GM18858 (cell line): Measurements from ENCODE around the gene ZC3H7A.

Experiments used
- ATAC-seq: cut with Tn5 transposase; IDR thresholded peaks from one replicate; pipeline ENCODE4 v1.9.1; 2021; ENCODE audit not compliant: unreplicated experiment

Gene ZC3H7A

DNA sequence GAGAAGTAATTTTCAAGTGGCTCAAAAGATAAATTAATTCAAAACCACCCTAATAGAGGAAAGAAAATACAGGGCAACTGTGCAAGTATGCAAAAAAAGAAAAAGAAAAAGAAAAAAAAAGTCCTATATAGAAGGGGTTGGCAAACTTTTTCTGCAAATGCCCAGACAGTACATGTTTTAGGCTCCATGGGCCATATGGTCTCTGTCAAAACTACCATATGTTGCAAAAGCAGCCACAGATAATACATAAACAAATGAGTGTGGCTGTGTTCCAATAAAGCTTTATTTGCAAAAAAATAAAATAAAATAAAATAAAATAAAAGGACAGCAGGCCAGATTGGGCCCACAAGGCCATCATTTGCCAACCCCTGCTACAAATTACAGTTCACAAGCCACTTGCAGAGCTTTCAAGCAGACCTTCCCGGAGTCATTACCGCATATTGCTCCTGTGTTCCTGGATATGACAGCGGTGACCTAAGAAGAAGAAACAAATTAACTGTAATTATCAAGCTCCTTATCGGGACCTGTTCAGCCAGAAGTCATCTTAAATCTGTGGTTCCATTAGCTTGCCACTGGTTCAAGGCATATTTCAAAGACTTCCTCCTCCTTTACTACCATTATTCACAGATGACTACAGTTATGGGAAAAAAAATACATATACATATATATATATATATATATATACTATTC lies 15.9 kb downstream of the ZC3H7A start:
- no peak for ATAC-seq

DNA sequence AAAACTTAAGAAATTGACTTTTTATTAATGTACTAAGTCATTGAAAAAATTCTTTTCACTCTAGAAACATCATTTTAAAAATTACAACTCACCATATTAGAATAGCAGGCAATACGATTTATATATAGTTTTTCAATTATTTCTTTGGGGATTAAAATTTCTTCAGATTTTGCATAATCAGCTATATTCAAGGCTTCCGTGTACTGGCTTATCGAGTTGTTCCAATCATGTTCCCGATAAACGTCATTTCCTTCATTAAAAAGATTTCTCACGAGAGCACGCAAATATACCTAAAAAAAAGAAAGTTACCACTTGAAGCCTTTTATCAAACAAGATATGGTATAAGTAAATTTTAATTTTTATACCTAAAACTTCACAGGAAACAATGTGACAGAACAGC lies 18.0 kb downstream of the ZC3H7A start:
- no peak for ATAC-seq

DNA sequence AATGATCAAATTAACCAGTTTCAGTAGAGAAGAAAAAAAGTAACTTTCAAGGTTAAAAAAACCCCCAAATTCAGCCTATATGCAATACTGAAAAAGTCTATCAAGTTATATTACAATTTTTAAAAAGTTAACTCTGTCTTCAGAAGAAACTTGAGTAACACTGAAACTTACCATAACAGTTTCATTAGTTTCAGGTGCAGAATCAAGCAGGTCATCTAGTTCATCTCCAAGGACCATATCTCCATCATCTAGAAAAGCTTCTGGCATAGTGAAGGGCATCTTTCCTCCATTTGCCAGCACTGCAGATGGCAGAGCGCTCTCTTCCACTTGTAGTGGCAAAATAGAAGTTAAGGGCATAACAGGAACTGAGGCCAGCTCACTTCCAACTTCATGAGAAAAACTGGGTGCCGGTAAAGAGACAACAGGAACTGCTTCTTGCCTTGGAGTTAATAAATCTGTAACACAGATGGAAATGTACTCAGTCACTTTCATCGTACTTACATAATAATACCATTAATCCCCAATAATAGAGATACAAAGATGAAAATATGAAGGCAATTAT lies 22.9 kb downstream of the ZC3H7A start:
- no peak for ATAC-seq

DNA sequence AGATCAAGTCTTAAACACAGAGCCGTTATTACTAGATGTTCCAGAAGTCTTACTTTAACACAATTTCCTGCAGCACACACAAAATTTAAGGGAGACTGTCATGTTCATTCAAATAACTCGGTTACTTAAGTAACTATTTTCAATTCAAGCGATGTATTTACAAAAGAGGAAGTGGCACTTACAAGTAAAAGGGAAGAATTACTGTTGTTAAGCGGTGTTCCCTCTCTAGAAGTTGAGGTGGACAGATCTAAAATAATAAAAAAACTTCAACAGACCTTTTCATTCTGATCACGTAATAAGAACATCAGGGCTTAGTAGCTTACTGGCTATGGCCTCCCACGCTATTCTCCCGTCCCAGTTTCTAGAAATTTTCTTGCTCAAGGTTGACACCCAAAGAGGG lies 28.2 kb downstream of the ZC3H7A start:
- no peak for ATAC-seq

DNA sequence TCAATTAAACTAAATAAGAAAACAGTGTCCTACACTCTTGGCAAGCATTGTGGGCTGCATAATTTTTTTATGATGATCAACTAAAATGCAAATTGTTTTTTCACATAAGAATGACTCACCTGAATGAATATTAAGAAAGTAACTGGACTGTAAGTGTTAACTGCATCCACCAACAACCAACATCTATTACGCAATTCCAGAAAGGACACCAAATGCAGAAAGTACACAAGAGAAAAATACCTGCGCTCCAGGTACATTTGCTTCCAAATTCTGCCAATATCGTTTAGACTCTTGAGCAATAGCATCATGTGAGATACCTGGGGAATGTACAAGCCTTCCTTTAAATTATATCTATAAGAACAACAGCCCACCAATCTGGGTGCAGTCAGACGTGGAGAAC lies 34.6 kb downstream of the ZC3H7A start:
- ATAC-seq: no peak

DNA sequence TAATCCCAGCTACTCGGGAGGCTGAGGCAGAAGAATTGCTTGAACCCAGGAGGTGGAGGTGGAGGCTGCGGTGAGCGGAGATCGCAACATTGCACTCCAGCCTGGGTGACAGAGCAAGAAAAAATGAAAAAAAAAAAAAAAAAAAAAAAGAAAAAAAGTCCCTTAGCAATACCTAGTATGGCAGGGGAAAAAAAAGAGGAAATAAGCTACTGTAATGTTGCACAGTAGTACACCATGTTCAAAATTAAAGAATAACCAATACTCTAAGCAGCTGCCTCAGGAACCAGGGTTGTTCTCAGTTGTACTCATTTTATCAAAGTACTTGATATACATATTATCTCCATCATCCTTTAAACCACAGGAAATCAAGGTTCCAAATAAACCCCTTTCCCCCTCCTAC lies 37.1 kb downstream of the ZC3H7A start:
- no peak for ATAC-seq

DNA sequence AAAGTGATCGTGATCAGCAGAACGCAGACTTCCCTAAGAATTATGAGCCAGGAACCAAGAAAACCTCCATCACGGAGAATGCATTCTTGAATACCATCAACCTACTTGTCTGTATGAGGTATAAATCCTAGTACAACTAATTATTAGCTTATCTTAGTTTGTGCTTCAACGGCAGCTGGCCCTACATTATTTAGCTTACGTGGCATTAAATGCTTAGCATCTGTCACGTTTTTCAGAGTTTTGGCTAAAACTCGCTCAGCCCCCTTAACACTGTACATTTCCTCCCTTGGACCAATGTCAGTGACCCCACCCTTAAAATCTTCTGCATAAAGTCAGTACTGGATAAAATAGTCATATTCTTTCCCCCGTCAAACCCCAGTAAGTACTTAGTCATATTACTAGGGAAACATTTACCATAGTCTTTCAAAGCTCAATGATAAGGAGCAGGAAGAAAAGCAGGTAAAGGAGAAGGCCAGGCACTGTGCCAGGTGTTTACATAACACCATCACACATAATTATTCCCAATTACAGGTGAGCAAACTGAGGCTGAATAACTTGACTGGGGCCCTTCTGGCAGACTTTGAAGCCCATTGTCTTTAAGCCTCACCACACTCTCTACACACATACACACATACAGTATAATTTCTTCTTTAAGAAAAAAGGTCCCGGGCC lies 37.8 kb downstream of the ZC3H7A start:
- ATAC-seq: no peak

DNA sequence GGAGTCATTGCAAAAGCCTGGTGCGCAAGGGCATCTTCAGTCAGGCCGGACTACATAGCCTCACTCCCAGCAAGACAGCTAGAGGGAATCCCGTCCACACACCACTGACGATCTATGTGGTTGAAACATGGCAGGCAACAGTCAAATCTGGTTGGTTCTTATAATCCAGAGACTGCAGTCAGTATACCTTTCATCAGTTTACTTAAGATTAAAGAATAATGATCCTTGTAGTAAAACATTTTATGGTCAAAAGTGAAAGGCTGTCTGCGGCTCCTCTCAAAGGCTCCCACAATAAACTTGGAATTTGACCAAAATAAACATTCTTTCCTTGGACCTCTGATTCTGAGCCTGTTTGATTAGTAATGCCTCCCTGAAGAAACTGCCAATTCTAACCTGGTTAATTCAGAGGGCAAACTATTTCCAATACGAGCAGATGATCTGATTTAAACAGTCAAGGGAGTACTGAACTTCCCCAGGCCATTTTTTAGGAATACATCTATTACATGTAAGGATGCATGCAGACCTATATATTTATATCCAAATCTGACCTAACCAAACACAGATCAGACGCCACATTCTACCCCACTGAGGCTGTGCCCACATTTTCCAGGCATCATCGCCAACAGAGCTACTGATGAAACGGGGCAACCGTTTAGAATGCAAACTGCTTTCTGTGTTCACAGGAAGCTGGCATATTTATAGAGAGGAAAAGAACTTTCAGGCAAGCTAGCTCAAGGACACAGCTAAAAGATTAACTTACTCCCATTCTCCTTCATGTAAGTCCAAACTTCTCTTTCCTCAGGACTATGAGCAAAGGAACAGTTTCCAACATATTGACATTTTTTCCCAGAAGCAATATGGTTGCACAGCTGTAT lies 39.1 kb downstream of the ZC3H7A start:
- no peak for ATAC-seq

DNA sequence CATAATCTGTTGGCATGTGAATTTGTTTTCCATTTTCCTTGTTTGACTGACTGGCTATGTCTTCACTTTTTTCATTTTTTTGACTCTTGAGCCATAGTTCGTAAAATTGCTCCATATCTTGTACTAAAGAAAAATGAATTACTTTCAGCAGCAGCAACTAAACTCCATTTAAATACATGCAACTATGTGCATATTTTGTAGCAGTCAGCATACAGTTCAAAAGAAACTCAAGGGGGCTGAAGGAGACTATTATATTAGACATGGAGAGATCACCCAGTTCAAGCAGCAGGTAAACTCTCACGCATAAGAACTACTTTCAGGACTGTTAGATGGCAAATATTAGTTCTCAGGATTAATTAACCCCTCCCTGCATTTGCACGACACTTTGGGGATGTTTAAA lies 40.8 kb downstream of the ZC3H7A start:
- no peak for ATAC-seq

DNA sequence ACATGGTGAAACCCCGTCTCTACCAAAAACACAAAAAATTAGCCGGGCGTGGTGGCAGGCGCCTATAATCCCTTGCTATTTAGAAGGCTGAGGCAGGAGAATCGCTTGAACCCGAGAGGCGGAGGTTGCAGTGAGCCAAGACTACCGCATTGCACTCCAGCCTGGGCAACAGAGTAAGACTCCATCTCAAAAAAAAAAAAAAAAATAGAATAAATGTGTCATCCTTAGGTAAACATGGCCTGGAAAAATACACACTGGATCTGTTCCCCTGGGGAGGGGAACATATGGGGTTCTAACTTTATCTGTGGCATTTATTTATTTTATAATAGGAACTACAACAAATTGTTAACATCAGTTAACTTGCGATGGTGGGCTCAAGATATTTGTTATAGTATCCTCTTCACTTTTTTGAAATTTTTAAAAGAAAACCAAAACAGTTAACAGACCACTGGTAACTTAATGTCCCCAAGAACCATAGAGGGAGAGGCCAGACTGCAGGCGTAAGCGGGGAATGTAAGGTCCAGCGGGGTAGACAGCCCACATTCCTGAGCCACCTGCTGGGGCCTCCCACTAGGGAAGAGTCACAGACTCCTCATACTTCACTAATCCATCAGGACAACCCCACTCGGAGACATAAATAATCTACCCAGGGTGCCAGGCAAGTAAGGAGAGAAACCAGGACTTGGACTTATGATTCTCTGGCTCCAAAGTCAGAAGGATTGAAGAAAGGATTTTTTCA lies 41.9 kb downstream of the ZC3H7A start:
- no peak for ATAC-seq

DNA sequence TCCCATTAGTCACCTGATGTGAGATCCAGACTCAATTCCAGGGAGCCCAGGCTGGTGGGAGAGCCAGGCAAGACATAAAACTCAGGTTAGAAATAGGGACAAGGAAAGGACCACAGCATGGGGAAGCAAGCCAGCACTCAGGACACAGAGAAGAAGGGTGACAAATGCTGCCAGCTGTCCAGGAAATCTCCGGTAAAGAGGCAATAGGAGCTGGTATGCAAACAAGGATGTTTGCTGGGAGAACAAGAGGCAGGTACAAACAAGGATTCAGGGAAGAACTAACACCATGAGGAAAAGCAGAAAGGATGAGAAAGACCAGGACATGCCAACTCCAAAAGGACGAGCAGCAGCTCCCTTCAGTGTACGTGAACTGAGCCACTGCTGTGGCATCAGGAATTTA lies 44.2 kb downstream of the ZC3H7A start:
- ATAC-seq: no peak

DNA sequence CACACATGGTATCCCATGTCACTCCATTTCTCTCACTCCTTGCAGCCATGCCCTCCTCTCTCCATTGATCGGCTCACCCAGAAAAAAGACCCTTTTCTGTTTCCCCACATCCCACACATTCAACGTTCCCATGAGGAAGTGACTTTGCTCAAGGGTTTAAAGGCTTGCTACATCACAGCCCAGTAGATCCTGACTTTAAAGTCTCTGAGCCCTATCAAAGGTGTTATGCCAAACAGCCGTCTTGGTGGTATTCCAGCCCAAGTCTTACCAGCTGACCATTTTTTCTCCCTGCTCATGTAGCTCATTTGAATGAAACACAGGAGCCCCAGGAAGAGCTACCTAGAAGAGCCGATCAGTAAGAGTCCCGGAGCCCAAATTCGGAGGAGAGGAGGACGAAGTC lies 47.0 kb downstream of the ZC3H7A start:
- no peak for ATAC-seq

DNA sequence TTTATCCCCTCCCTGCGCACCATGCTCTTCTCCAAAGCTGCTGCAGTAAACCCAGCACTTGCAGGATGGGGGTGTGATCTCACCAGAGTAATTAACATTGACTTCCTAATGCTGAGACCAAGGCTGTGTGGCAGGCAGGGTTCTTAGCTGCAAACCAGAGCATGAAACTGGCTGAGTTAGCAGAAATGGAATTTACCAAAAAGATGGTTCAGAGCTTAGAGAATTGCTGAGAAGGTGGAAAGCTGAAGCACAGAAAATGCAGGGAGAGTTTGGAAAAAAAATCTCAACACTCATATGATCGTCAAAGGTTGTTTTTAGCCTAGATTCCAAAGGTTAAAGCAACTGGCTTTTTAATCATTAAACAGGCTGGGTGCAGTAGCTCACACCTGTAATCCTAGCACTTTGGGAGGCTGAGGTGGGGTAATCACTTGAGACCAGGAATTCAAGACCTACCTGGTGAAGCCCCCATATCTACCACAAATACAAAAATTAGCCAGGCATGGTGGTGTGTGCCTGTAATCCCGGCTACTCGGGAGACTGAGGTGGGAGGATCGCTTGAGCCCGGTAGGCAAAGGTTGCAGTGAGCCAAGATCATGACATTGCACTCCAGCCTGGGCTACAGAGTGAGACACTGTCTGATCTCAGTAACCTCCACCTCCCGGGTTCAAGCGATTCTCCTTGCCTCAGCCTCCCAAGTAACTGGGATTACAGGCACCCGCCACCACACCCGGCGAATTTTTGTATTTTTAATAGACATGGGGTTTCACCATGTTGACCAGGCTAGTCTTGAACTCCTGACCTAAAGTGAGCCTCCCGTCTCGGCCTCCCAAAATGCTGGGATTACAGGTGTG lies 48.4 kb downstream of the ZC3H7A start:
- no peak for ATAC-seq

DNA sequence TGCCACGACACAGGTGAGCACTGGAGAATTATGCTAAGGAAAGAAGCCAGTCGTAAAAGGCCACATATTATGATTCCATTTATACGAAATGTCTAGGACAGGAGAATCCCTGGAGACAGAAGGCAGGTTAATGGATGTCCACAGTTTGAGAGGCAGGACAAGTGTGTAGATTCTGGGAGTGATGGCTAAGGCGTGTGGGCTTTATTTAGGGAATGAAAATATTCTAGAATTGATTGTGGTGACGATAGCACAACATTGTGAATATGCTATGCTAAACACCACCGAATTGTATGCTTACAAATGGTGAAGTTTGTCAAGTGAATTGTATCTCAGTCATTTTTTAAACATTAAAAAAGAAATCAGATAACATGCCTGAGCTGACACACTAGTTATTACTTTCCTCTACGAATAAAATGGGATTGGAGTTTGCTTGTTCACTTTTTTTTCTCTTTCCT lies 49.1 kb downstream of the ZC3H7A start:
- ATAC-seq: no peak

DNA sequence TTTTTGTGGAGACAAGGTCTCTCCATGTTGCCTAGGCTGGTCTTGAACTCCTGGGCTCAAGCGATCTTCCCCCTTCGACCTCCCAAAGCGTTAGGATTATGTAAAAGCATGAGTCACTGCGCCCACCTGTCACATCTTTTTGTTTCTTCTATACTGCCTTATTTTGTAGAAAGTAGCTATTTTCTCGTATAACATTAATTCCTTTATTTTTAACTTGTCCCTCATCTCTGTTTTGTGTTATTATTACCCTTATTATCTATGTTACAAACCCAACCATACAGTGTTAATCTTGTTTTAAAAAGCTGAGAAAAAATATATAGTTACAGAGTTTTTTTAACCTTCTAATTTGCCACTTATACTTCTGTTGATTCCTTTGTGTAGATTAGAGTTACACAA lies 53.0 kb downstream of the ZC3H7A start:
- ATAC-seq: no peak

DNA sequence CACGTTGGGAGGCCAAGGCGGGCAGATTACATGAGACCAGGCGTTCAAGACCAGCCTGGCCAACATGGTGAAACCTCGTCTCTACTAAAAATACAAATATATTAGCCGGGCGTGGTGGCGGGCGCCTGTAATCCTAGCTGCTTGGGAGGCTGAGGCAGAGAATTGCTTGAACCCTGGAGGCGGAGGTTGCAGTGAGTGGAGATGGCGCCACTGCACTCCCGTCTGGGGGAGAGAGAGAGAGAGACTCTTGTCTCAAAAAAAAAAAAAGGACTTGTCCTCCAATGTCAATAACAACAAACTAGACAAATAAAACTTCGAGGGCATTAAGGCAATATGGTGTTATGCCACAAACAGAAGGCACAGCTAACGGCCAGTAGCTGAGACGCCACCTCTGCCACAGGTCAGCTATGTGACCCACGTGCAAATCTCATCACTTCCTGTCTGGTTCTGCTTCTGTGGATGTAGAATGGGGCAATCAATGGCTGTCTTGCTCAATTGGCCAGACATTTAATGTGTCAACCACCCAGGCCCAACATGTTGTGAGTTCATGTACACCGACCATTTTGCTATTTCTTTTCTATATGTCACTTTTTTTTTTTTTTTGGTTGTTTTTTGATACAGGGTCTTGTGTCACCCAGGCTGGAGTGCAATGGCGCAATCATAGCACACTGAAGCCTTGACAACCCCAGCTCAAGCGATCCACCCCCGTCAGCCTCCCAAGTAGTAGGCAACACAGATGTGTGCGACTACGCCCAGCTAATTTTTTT lies 53.6 kb downstream of the ZC3H7A start:
- no peak for ATAC-seq

DNA sequence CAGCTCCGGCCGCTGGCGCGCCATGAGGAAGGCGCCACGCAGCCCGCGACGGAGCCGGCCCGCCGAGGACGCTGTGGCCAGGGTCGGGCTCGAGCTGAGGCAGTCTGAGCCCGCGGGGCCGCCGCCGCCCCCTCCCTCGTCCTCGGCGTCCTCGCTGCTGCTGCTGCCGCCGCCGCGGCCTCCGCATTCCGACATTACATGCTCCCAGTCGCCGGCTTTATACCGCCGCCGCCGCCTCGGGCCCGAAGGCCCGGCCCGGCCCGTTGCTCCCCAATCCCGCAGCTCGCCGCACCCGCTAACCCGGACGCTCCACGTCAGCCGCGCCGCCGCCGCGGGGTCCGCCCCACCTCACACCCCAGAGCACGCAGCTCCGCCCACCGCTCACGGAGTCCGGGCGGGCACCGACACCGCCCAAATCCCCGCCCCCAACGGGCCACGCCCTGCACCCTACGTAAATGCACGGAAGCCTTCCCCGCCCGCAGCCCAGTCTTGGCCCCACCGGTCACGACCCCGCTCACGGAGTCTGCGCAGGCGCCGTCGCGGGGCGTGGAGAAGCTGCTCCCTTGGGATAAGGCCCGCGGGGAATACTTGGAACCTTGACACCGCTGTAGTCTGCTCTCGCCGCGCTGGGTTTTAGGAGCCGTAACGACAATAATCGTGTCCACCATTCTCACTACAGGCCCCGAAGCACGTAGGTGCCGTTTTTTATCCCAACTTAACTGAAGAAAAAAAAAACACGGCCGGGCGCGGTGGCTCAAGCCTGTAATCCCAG lies 54.3 kb downstream of the ZC3H7A start, which contains the start of gene TXNDC11:
TSS of gene TXNDC11 (minus strand) at position 322 of the 772 bp plus-strand sequence. CDS start at position 195, 127 bp downstream.
- peak; percentile 72 for ATAC-seq

DNA sequence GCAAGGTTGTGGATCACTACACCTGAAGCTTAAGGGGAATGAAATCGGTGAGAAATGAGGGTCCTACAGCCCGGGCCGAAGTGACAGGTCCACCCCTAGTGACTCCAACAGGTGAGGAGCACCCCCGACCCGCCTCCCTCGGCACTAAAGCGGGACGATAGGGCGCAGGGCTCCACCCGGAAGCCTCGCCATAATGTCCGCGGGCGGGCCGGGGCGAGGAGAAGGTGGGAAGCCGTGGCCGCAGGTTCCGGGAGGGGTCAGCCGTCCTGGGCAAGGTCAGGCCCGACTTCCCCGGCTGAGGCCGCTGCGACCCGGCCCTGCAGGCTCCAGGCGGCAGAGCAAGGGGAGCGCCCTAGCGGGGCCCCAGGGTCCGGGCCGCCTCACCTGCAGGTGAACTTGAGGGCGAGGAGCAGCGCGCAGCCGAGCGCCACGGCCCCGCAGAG lies 54.9 kb downstream of the ZC3H7A start:
- ATAC-seq: peak; percentile 10
